Tibial artery (tissue), 4 donors: ENCODE data around the gene BTBD16.

Experiments used
- DNase-seq, 2 donors: peaks; one replicate each; pipeline ENCODE4 v3.0.0-alpha.2; 2019
- H3K27ac ChIP-seq, 2 donors: fragments of 200-600 bp; sonication (generic) in 1 of 2; 1 replicate in 1 of 2; 2 replicates in 1 of 2; pipeline ENCODE4 v1.5.1; 2018 to 2019; ENCODE audit warnings: mild to moderate bottlenecking in 1 of 2
- H3K27me3 ChIP-seq, 2 donors: fragments of 200-600 bp; sonication (generic) in 1 of 2; one replicate each; pipeline versions ENCODE4 v1.5.1 to v1.6.0; 2016 to 2019
- H3K36me3 ChIP-seq, 3 donors: fragments of 200-600 bp; sonication (generic) in 2 of 3; one replicate each; pipeline ENCODE4 v1.5.1; 2016 to 2019; ENCODE audit warnings: mild to moderate bottlenecking in 2 of 3
- H3K4me1 ChIP-seq, 4 donors: fragments of 200-600 bp; sonication (generic) in 2 of 4; 1 replicate in 3 of 4; 2 replicates in 1 of 4; pipeline ENCODE4 v1.5.1; 2016 to 2019
- H3K4me3 ChIP-seq, 2 donors: fragments of 200-600 bp; sonication (generic) in 1 of 2; 1 replicate in 1 of 2; 2 replicates in 1 of 2; pipeline ENCODE4 v1.5.1; 2018 to 2019; ENCODE audit warnings: mild to moderate bottlenecking in 2 of 2
- H3K9me3 ChIP-seq, 3 donors: fragments of 200-600 bp; sonication (generic) in 1 of 3; one replicate each; pipeline ENCODE4 v1.5.1; 2016 to 2019
- CTCF ChIP-seq, 2 experiments: fragments of 200-600 bp in 1 of 2; fragments of 450-650 bp in 1 of 2; IDR thresholded peaks; one replicate each; pipeline ENCODE4 v1.5.1; 2017 to 2019; ENCODE audit warnings: antibody characterized with exemption in 2 of 2, mild to moderate bottlenecking in 1 of 2, moderate library complexity in 1 of 2
- intact Hi-C: fragments of 100-400 bp; cut with DNase I; formaldehyde crosslinking; loops from one replicate; pipeline ENCODE4 v1.15.0; 2023; ENCODE audit warnings: low total_unique reads

Gene BTBD16

GRCh38 chr10:122248356-122249302 lies 22.5 kb upstream of the BTBD16 start:
- Histone ChIP-seq H3K4me3 (no peak overlapping the region), H3K36me3 (peaks cover 47 to 82% (median 64%) of the 10 kb centered on the region in 3 donors), H3K27ac (no peak overlapping the region), H3K27me3 (no peaks in the 10 kb centered on the region), H3K9me3 (no peaks in the 10 kb centered on the region), H3K4me1 (no peaks in the 10 kb centered on the region)
- no peak for TF ChIP-seq CTCF (IDR thresholded peaks at IDR 0.05)
- peak in 1 of 2 donors; percentile 60 for DNase-seq
- intact Hi-C loops, result no loop called here

GRCh38 chr10:122249303-122249850 lies 21.7 kb upstream of the BTBD16 start:
- DNase-seq, result peak in 1 of 2 donors; percentile 33
- H3K9me3 ChIP-seq, result no peaks in the 10 kb centered on the region
- no peak overlapping the region for H3K27ac ChIP-seq
- no peaks in the 10 kb centered on the region for H3K4me1 ChIP-seq
- no peak for TF ChIP-seq CTCF (IDR thresholded peaks at IDR 0.05)
- no peaks in the 10 kb centered on the region for H3K27me3 ChIP-seq
- H3K36me3 ChIP-seq, result peaks cover 47 to 81% (median 58%) of the 10 kb centered on the region in 3 donors
- no peak overlapping the region for H3K4me3 ChIP-seq
- intact Hi-C loops, result no loop called here

DNA sequence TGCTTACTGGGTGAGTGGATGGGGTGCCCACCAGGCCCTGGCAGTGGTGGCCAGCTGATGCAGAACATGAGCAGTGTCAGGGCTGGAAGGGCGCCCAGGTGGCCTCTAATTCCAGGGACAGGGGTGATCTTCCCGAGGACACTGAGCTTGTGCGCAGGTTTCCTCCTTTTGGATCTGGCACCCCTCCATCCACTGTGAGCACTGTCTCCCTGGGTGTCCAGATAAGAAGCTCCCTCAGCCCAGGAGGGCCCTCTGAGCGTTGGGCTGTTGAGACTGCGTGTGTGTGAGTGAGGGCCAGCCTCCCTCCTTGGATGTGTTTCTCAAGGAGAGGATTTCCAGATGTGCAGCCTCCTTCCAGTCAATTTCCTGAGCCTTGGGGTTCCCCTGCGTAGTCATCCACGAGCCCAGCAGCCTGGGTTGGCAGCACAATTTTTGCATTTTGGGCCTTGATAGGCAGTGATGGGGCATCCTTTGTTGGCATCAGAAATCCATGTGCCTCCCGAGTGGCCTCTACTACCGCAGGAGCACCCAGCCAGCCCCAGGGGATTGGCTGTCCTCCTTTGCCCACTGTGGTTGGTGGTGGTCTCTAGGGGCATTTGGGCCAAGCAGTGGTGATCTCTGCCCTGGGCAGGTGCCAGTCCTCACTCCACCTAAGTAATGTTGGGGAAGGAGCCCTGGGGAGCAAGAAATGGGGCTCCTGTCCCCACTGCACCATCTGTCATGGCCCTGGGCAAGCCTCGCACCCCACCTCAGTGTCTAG lies 20.9 kb upstream of the BTBD16 start:
- no peak for TF ChIP-seq CTCF (IDR thresholded peaks at IDR 0.05)
- Histone ChIP-seq H3K36me3 (peaks cover 44 to 78% (median 57%) of the 10 kb centered on the region in 3 donors), H3K4me3 (no peak overlapping the region), H3K27me3 (no peaks in the 10 kb centered on the region), H3K27ac (no peak overlapping the region), H3K9me3 (no peaks in the 10 kb centered on the region), H3K4me1 (no peaks in the 10 kb centered on the region)
- intact Hi-C loops, result no loop called here
- DNase-seq, result peak in 1 of 2 donors; percentile 62

DNA sequence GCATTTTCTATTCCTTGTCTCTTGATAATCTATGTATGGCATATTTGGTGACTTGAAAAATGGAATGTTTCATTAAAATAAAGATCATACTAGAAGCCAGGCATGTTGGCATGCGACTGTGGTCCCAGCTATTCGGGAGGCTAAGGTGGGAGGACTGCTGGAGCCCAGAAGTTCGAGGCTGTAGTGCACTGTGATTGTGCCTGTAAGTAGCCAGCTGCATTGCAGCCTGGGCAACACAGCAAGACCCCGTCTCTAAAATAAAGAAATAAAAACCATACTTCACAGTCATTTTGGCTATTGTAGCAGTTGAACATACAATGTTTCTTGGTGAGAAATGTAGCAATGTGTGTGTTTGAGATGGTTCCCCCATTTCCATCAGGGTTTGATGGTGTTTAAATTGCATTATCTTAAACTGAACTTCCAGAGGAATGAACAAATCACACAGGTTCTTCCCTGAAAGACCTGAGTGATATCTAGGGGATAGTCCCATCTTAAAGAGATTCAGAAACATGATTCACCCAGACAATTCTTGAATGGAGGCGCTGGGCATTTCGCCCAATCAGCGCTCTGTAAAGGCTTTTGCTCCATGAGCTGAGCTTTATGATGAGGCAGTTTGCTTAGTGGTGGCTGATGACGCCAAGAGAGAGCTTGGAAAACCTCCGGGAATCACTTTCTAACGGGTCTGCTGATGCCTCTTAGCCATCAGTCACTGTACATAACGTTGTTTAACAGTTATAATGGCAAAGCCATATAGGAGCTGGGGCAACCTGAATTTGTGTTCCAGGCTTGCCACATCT lies 19.4 kb upstream of the BTBD16 start:
- no peak overlapping the region for H3K4me3 ChIP-seq
- intact Hi-C loops, result no loop called here
- no peak overlapping the region for H3K27ac ChIP-seq
- no peaks in the 10 kb centered on the region for H3K9me3 ChIP-seq
- DNase-seq, result peak in 1 of 2 donors; percentile 11
- no peak for TF ChIP-seq CTCF (IDR thresholded peaks at IDR 0.05)
- peaks cover 35 to 83% (median 48%) of the 10 kb centered on the region in 3 donors for H3K36me3 ChIP-seq
- H3K4me1 ChIP-seq, result no peaks in the 10 kb centered on the region
- no peaks in the 10 kb centered on the region for H3K27me3 ChIP-seq

- H3K4me3 ChIP-seq, result no peak overlapping the region
These were observed 18.3 kb upstream of the BTBD16 start for GRCh38 chr10:122252805-122253204.

More at GRCh38 chr10:122252805-122253204, 18.3 kb upstream of the BTBD16 start:
- intact Hi-C loops, result no loop called here
- no peaks in the 10 kb centered on the region for H3K9me3 ChIP-seq
- H3K27ac ChIP-seq, result no peak overlapping the region
- no peaks in the 10 kb centered on the region for H3K27me3 ChIP-seq
- TF ChIP-seq CTCF (IDR thresholded peaks at IDR 0.05), result no peak
- H3K36me3 ChIP-seq, result peaks cover 35 to 90% (median 48%) of the 10 kb centered on the region in 3 donors
- peak in 1 of 2 donors; percentile 46 for DNase-seq
- no peaks in the 10 kb centered on the region for H3K4me1 ChIP-seq
